HG03108 (cell line): ENCODE measurements around the gene CD37.
"Not testable (repeated sequence)": the region's sequence is repeated elsewhere in the genome, so short reads cannot be mapped to it uniquely, and the experiment has no call there.

ENCODE experiments used
- ATAC-seq: cut with Tn5 transposase; IDR thresholded peaks from one replicate; pipeline ENCODE4 v1.9.1; 2021; ENCODE audit warnings: moderate library complexity; ENCODE audit not compliant: unreplicated experiment

CD37 gene

DNA sequence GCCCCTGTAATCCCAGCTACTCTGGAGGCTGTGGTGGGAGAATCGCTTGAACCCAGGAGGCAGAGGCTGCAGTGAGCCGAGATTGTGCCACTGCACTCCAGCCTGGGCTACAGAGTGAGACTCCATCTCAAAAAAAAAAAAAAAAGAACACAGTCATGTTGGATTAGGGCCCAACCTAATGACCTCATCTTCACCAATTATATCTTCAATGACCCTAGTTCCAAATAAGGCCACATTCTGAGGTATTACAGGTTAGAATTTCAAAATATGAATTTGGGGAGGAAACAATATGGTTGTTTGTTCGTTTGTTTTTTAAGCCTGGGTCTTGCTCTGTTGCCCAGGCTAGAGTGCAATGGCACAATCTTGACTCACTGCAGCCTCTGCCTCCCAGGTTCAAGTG lies 38.0 kb downstream of the CD37 start:
- ATAC-seq = not testable (repeated sequence)

DNA sequence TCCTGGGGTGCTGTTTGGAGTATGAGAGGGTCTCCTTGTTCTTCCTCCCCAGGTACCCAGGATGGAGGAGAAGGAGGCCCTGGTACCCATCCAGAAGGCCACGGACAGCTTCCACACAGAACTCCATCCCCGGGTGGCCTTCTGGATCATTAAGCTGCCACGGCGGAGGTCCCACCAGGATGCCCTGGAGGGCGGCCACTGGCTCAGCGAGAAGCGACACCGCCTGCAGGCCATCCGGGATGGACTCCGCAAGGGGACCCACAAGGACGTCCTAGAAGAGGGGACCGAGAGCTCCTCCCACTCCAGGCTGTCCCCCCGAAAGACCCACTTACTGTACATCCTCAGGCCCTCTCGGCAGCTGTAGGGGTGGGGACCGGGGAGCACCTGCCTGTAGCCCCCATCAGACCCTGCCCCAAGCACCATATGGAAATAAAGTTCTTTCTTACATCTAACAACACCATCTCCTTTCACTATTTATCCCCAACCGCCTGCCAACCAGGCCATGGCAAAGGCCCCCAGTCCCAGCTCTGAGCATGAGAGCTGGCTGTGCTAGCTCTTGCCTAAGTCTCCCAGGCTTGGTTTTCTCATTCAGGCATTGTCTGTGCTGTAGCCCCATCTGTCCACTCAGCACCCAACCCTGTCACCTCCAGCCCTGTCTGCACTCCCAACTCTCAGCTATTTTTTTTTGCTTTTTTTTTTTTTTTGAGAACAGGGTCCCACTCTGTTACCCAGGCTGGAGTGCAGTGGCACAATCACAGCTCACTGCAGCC lies 39.6 kb downstream of the CD37 start:
- ATAC-seq = no peak

GRCh38 chr19:49378512-49378911 lies 43.3 kb downstream of the CD37 start:
- ATAC-seq = no peak

- no peak for ATAC-seq
These were observed 45.2 kb downstream of the CD37 start for GRCh38 chr19:49380391-49380790.

DNA sequence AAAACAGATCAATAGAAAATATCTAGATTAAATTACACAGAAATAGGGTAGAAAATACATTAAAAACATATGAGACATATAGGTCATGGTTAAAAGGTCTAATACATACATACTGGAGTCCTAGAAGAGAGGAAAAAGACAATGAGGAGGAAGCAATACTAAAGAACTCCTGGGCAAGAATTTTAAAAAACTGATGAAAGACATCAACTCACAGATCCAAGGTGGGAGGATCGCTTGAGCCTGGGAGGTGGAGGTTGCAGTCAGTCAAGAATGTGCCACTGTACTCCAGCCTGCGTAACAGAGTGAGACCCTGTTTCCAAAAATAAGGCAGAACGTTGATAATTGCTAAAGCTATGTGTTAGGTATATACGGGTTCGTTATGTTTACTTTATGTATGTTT lies 47.4 kb downstream of the CD37 start:
- ATAC-seq = no peak

- ATAC-seq = no peak
These were observed 48.4 kb downstream of the CD37 start for GRCh38 chr19:49383599-49383998.

- no peak for ATAC-seq
These were observed 52.7 kb downstream of the CD37 start, which contains the start of gene KASH5 for GRCh38 chr19:49387936-49388372. KASH5 (plus strand) TSS chr19:49388249; CDS start chr19:49390884, 2,635 bp downstream.

- no peak for ATAC-seq
These were observed 54.2 kb downstream of the CD37 start for GRCh38 chr19:49389406-49389805.
